MM.1S (cell line): Measurements from ENCODE around the gene BEX4.

Experiments used
- CTCF ChIP-seq: fragments of 300-600 bp; sonication (generic); IDR thresholded peaks from 2 replicates; pipeline ENCODE4 v1.5.1; 2016; ENCODE audit warnings: antibody characterized with exemption, low read length, mixed read lengths
- EZH2 ChIP-seq: fragments of 300-600 bp; sonication (generic); optimal IDR thresholded peaks from 2 replicates; pipeline ENCODE3; 2017; ENCODE audit warnings: low read depth, mild to moderate bottlenecking, antibody characterized with exemption, low read length, mixed read lengths
- EZH2phosphoT487 ChIP-seq: fragments of 300-600 bp; sonication (generic); IDR thresholded peaks from 2 replicates; pipeline ENCODE4 v1.6.1; 2018; ENCODE audit warnings: antibody characterized with exemption, low read length

DNA sequence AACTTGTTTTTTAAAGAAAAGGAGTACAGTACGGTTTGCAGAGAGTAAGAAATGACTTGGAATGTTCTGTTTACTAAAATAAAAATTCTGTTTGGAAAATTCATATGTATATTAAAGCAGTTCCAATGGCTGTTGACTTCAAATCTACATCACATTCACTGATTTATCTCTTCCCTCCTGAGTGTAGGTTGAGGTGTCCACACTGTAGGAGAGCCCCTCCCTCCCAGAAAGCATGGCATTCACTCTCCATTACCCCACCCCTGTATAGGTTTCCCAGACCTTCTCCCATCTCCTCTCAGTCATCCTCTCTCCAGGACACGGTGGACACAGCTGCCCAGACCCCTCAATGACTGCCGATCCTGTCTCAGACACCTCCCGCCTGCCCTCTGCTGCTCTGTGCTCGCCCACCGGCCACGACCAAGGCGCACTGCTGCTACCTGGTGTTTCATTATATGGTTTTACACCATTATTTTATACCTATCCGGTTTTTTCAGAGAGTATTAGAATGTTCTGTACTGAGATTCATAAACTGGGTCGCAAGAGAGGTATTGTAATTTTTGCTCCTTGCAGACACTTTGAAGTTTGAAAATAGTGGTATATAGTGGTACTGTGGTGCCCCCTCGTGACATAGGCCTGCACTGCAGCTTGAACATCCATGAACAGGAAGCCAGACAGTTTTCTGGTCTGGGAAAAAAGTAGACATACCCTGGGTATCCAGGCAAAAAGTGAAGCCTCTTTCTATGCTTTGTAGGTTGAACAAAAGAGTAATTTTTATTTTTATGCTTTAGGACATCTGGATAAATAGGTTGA, 38.8 kb upstream of the BEX4 start:
- TF ChIP-seq CTCF (peak; percentile 81), EZH2 (no peak), EZH2phosphoT487 (no peak)
